ENCODE results near the gene PCDHA4.

DNA sequence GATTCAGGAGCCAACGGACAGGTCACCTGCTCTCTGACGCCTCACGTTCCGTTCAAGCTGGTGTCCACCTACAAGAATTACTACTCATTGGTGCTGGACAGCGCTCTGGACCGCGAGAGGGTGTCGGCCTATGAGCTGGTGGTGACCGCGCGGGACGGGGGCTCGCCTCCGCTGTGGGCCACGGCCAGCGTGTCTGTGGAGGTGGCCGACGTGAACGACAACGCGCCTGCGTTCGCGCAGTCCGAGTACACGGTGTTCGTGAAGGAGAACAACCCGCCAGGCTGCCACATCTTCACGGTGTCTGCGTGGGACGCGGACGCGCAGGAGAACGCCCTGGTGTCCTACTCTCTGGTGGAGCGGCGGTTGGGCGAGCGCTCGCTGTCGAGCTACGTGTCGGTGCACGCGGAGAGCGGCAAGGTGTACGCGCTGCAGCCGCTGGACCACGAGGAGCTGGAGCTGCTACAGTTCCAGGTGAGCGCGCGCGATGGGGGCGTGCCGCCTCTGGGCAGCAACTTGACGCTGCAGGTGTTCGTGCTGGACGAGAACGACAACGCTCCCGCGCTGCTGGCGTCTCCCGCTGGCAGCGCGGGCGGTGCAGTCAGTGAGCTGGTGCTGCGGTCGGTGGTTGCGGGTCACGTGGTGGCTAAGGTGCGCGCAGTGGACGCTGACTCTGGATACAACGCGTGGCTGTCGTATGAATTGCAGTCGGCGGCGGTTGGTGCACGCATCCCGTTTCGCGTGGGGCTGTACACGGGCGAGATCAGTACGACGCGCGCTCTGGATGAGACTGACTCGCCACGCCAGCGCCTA is 50.5 kb downstream of the PCDHA4 start:
- TF ChIP-seq CTCF (conservative IDR thresholded peaks at IDR 0.05 in 1 of 2, IDR thresholded peaks at IDR 0.05 in 1 of 2; ENCODE audit: extremely low read depth in 1 of 2, insufficient read depth in 1 of 2, low read depth in 1 of 2, low read length in 2 of 2) (no peak), EZH2 (IDR thresholded peaks at IDR 0.05; ENCODE audit: borderline replicate concordance, low read length) (no peak)

Measured in mammary epithelial cell (primary cell).